ENCODE measurements around the gene ZNF396.

ZNF396 gene

GRCh38 chr18:35411625-35412351 lies 34.7 kb upstream of the ZNF396 start:
- Histone ChIP-seq H3K4me3 (replicated peaks; ENCODE audit: insufficient read depth, low read length) (no peak overlapping the region), H3K27me3 (ENCODE audit: insufficient read depth, poor library complexity, severe bottlenecking) (no peaks in the 10 kb centered on the region), H3K27ac (replicated peaks) (no peak overlapping the region)
- TF ChIP-seq SPI1 (IDR thresholded peaks at IDR 0.05; ENCODE audit: borderline replicate concordance, low read depth) (no peak), GABPA (IDR thresholded peaks at IDR 0.05; ENCODE audit: low read depth) (no peak), CTCF (IDR thresholded peaks at IDR 0.05; ENCODE audit: insufficient read depth, low read length) (no peak), POLR2AphosphoS5 (IDR thresholded peaks at IDR 0.05; ENCODE audit: low read depth) (no peak), REST (IDR thresholded peaks at IDR 0.05; ENCODE audit: insufficient replicate concordance, low read depth) (no peak)
- no peak for DNase-seq (ENCODE audit: low read depth in 1 of 2, low spot score in 1 of 2)

GRCh38 chr18:35410561-35410960 lies 33.4 kb upstream of the ZNF396 start:
- H3K27ac ChIP-seq (replicated peaks) = no peak overlapping the region
- no peak overlapping the region for H3K4me3 ChIP-seq (replicated peaks; ENCODE audit: insufficient read depth, low read length)
- TF ChIP-seq POLR2AphosphoS5 (IDR thresholded peaks at IDR 0.05; ENCODE audit: low read depth) (no peak), REST (IDR thresholded peaks at IDR 0.05; ENCODE audit: insufficient replicate concordance, low read depth) (no peak), CTCF (IDR thresholded peaks at IDR 0.05; ENCODE audit: insufficient read depth, low read length) (no peak), SPI1 (IDR thresholded peaks at IDR 0.05; ENCODE audit: borderline replicate concordance, low read depth) (no peak), GABPA (IDR thresholded peaks at IDR 0.05; ENCODE audit: low read depth) (no peak)
- no peaks in the 10 kb centered on the region for H3K27me3 ChIP-seq (ENCODE audit: insufficient read depth, poor library complexity, severe bottlenecking)
- no peak for DNase-seq (ENCODE audit: low read depth in 1 of 2, low spot score in 1 of 2)

- Histone ChIP-seq H3K4me3 (replicated peaks; ENCODE audit: insufficient read depth, low read length) (no peak overlapping the region), H3K27ac (replicated peaks) (no peak overlapping the region), H3K27me3 (ENCODE audit: insufficient read depth, poor library complexity, severe bottlenecking) (no peaks in the 10 kb centered on the region)
- no peak for TF ChIP-seq POLR2AphosphoS5 (IDR thresholded peaks at IDR 0.05; ENCODE audit: low read depth)
- no peak for TF ChIP-seq CTCF (IDR thresholded peaks at IDR 0.05; ENCODE audit: insufficient read depth, low read length)
- no peak for TF ChIP-seq REST (IDR thresholded peaks at IDR 0.05; ENCODE audit: insufficient replicate concordance, low read depth)
- TF ChIP-seq GABPA (IDR thresholded peaks at IDR 0.05; ENCODE audit: low read depth) = no peak
- DNase-seq (ENCODE audit: low read depth in 1 of 2, low spot score in 1 of 2) = no peak
Measured at GRCh38 chr18:35409911-35410310, 32.8 kb upstream of the ZNF396 start.
